NCI-H2081 treated with DMSO at 0.1 percent for 48 hours (cell line): ENCODE measurements around the gene PGD.
"Not testable (repeated sequence)": the region's sequence is repeated elsewhere in the genome, so short reads cannot be mapped to it uniquely, and the experiment has no call there.

Experiments
- DNase-seq: peaks from one replicate; lab custom pipeline; 2025; lab: John Stamatoyannopoulos, UW

PGD gene

GRCh38 chr1:10437052-10437451 is 38.2 kb downstream of the PGD start:
- DNase-seq, result no peak

GRCh38 chr1:10438677-10439163 is 39.9 kb downstream of the PGD start:
- DNase-seq, result no peak

- DNase-seq, result no peak
These were observed 41.4 kb downstream of the PGD start for GRCh38 chr1:10440305-10440704.

GRCh38 chr1:10440794-10441193 is 41.9 kb downstream of the PGD start:
- no peak for DNase-seq

GRCh38 chr1:10444248-10444647 is 45.4 kb downstream of the PGD start:
- DNase-seq, result no peak

- no peak for DNase-seq
These were observed 46.0 kb downstream of the PGD start for GRCh38 chr1:10444795-10445397.

GRCh38 chr1:10446790-10447422 is 48.0 kb downstream of the PGD start:
- DNase-seq, result no peak

GRCh38 chr1:10449751-10450150 is 50.9 kb downstream of the PGD start, which contains the start of gene CORT:
CORT (plus strand) TSS chr1:10450031; CDS start chr1:10450224, 193 bp downstream.
- DNase-seq, result no peak

GRCh38 chr1:10450156-10450814 is 51.4 kb downstream of the PGD start:
- no peak for DNase-seq

- no peak for DNase-seq
These were observed 52.0 kb downstream of the PGD start for GRCh38 chr1:10450836-10451235.

- no peak for DNase-seq
These were observed 52.4 kb downstream of the PGD start for GRCh38 chr1:10451287-10451686.

GRCh38 chr1:10456048-10456447 is 57.2 kb downstream of the PGD start:
- DNase-seq, result no peak

- DNase-seq, result no peak
These were observed 57.8 kb downstream of the PGD start for GRCh38 chr1:10456661-10457060.

- not testable (repeated sequence) for DNase-seq
These were observed 58.6 kb downstream of the PGD start for GRCh38 chr1:10457462-10457861.

- DNase-seq, result no peak
These were observed 59.0 kb downstream of the PGD start for GRCh38 chr1:10457875-10458274.

- DNase-seq, result no peak
These were observed 60.3 kb downstream of the PGD start for GRCh38 chr1:10459184-10459583.

- no peak for DNase-seq
These were observed 68.2 kb downstream of the PGD start for GRCh38 chr1:10467078-10467477.

GRCh38 chr1:10470043-10470442 is 71.2 kb downstream of the PGD start:
- no peak for DNase-seq
